Measurements from ENCODE around the gene STXBP1.

Gene STXBP1

DNA sequence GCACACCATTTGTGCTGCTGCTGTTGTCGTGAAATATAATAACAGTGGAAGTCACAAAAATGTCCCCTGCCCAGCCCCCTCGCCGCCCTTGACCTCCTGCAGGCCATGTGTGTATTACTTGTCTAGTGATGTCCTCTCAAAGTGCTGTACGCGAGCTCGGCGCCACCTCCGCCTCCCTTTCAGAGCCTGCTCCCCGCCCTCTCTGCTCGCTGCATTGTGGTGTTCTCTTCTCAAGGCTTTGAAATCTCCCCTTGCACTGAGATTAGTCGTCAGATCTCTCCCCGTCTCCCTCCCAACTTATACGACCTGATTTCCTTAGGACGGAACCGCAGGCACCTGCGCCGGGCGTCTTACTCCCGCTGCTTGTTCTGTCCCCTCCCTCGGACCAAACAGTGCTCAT lies 80.0 kb downstream of the STXBP1 start:
- no peak overlapping the region for H3K4me3 ChIP-seq (ENCODE audit: low read length)
- no peak for DNase-seq (ENCODE audit: low read depth)
- TF ChIP-seq, protein P1, sequence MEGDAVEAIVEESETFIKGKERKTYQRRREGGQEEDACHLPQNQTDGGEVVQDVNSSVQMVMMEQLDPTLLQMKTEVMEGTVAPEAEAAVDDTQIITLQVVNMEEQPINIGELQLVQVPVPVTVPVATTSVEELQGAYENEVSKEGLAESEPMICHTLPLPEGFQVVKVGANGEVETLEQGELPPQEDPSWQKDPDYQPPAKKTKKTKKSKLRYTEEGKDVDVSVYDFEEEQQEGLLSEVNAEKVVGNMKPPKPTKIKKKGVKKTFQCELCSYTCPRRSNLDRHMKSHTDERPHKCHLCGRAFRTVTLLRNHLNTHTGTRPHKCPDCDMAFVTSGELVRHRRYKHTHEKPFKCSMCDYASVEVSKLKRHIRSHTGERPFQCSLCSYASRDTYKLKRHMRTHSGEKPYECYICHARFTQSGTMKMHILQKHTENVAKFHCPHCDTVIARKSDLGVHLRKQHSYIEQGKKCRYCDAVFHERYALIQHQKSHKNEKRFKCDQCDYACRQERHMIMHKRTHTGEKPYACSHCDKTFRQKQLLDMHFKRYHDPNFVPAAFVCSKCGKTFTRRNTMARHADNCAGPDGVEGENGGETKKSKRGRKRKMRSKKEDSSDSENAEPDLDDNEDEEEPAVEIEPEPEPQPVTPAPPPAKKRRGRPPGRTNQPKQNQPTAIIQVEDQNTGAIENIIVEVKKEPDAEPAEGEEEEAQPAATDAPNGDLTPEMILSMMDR (IDR thresholded peaks at IDR 0.05; ENCODE audit: insufficient read depth, low read depth, low read length, missing control alignments), result no peak

DNA sequence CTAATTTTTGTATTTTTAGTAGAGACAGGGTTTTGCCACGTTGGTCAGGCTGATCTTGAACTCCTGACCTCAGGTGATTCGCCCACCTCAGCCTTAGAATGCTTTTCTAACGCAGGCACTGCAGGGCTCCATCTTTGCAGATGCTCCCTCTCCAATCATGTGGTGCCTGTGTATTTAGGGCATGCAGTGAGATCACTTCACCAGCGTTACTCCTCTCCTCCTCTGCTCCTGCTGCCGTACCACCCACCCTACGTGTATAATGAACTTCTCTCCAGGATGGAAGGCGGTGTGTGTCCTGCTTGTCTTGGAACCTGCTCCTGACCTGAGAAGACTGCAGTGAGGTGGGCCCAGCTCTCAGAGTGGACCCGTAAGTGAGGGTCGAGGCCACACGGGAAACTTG lies 81.1 kb downstream of the STXBP1 start:
- H3K4me3 ChIP-seq (ENCODE audit: low read length), result no peak overlapping the region
- TF ChIP-seq, protein P1 (IDR thresholded peaks at IDR 0.05; ENCODE audit: insufficient read depth, low read depth, low read length, missing control alignments), result no peak
- no peak for DNase-seq (ENCODE audit: low read depth)

DNA sequence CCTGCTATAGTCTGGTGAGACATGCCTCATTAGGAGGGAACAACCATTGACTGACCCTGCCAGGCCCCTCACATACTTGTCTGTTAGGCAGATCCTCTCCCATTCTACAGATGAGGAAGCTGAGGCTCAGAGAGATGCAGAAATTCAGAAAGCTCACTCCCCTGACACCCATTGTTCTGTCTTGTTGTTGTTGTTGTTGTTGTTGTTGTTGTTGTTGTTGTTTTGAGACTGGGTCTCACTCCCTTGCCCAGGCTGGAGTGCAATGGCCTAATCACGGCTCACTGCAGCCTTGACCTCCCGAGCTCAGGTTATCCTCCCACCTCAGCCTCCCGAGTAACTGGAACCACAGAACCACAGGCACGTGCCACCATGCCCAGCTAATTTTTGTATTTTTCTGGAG lies 81.6 kb downstream of the STXBP1 start:
- no peak for DNase-seq (ENCODE audit: low read depth)
- TF ChIP-seq, protein P1 (IDR thresholded peaks at IDR 0.05; ENCODE audit: insufficient read depth, low read depth, low read length, missing control alignments), result no peak
- H3K4me3 ChIP-seq (ENCODE audit: low read length), result no peak overlapping the region

DNA sequence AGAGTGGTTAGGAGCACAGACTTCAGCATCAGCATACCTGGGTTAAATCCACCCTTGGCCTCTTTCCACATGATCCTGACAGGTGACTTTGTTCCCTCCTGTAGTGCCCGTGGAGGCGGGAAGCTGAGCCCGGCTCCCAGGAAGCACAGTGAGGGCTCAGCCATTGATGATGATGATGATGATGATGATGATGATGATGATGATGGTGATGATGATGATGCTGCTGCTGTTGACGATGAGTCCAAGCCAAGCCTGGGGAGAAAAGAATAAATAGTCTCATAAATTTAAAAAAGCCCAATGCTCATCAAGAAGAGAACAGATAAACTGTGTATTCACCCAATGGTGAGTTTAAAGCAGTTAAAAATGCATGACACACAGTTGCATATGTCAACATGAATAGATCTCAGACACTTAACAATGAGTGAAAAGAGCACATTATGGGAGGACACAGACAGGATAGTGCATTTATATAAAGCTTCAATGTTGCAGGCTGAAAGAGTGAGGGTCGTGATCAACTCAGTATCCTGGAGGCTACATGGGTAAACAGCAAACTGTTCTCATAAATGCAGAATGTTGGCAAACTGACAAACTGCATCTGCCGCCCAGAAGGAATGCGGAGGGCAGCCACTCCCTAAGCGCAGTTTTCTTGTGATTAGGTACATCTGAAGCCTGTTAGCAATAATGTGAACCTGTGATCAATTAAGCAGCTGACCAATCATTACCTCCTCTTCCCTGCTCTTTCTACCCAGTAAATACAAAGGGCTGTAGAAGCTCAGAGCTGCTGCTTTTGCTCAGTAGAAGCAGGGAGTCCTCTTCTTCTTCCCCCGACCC lies 83.0 kb downstream of the STXBP1 start:
- DNase-seq (ENCODE audit: low read depth), result no peak
- TF ChIP-seq, protein P1 (IDR thresholded peaks at IDR 0.05; ENCODE audit: insufficient read depth, low read depth, low read length, missing control alignments), result no peak
- no peak overlapping the region for H3K4me3 ChIP-seq (ENCODE audit: low read length)

DNA sequence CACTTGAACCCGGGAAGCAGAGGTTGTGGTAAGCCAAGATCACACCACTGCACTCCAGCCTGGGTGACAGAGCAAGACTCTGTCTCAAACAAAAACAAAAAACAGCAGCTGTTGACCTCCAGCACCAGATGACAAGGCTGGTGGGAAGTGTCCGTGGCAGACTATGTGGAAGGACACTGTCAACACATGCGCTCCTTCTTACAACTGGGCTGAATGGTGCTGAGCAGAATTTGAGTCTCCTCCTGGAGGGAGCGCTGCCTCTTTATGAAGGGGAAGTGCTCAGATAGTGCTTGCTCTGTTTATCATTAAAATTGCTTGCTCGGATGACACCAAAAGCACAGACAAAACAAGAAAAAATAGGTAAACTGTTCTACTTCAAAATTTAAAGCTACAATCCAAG lies 85.5 kb downstream of the STXBP1 start:
- H3K4me3 ChIP-seq (ENCODE audit: low read length), result no peak overlapping the region
- no peak for DNase-seq (ENCODE audit: low read depth)
- TF ChIP-seq, protein P1 (IDR thresholded peaks at IDR 0.05; ENCODE audit: insufficient read depth, low read depth, low read length, missing control alignments), result no peak

DNA sequence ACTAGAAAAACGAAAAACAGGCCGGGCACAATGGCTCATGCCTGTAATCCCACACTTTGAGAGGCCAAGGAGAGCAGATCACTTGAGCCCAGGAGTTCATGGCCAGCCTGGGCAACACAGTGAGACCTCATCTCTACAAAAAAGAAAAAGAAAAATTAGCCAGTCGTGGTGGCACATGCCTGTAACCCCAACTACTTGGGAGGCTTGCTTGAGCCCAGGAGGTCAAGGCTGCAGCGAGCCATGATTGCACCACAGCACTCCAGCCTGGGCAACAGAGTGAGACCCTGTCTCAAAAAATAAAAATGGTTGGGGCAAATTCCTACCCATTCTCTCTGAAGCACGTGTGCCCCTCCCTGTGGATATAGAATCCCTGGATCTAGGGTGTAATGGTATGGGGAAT lies 86.3 kb downstream of the STXBP1 start:
- H3K4me3 ChIP-seq (ENCODE audit: low read length), result no peak overlapping the region
- DNase-seq (ENCODE audit: low read depth), result no peak
- TF ChIP-seq, protein P1 (IDR thresholded peaks at IDR 0.05; ENCODE audit: insufficient read depth, low read depth, low read length, missing control alignments), result no peak

Measured in epithelial cell of esophagus (primary cell).